HUDEP-2 (cell line): ENCODE data around the gene PTPRCAP.
A peak's percentile ranks its signal among the peaks of the same experiment; 100 is the strongest.
"Not testable (repeated sequence)": the region's sequence is repeated elsewhere in the genome, so short reads cannot be mapped to it uniquely, and the experiment has no call there.

Experiments
- DNase-seq, 76 experiments: peaks; one replicate each; lab custom pipeline; 2025; ENCODE audit not compliant: unreplicated experiment in 76 of 76; lab: John Stamatoyannopoulos, UW

PTPRCAP gene

GRCh38 chr11:67412495-67413179 lies 24.8 kb downstream of the PTPRCAP start:
- no peak for DNase-seq

GRCh38 chr11:67411785-67412152 lies 25.7 kb downstream of the PTPRCAP start:
- peak in 6 of 76 experiments; percentile 10 to 23 (median 18) for DNase-seq

- DNase-seq, result no peak
Measured at GRCh38 chr11:67410984-67411784, 26.3 kb downstream of the PTPRCAP start.

- no peak for DNase-seq
Measured at GRCh38 chr11:67410369-67410831, 27.1 kb downstream of the PTPRCAP start.

GRCh38 chr11:67409781-67410368 lies 27.6 kb downstream of the PTPRCAP start:
- DNase-seq, result no peak

GRCh38 chr11:67409261-67409666 lies 28.2 kb downstream of the PTPRCAP start:
- DNase-seq, result no peak

- peak in 31 of 76 experiments; percentile 10 to 66 (median 31) for DNase-seq
Measured at GRCh38 chr11:67408437-67409200, 28.9 kb downstream of the PTPRCAP start.

GRCh38 chr11:67407688-67408163 lies 29.8 kb downstream of the PTPRCAP start:
- no peak for DNase-seq

- no peak for DNase-seq
Measured at GRCh38 chr11:67406969-67407687, 30.4 kb downstream of the PTPRCAP start.

- no peak for DNase-seq
Measured at GRCh38 chr11:67406420-67406968, 31.0 kb downstream of the PTPRCAP start.

- no peak for DNase-seq
Measured at GRCh38 chr11:67405688-67406339, 31.7 kb downstream of the PTPRCAP start.

GRCh38 chr11:67405196-67405567 lies 32.3 kb downstream of the PTPRCAP start:
- no peak for DNase-seq

GRCh38 chr11:67404515-67405195 lies 32.8 kb downstream of the PTPRCAP start:
- DNase-seq, result peak in 6 of 76 experiments; percentile 13 to 34 (median 24)

GRCh38 chr11:67403085-67403484 lies 34.4 kb downstream of the PTPRCAP start:
- DNase-seq, result not testable (repeated sequence)

- DNase-seq, result not testable (repeated sequence)
Measured at GRCh38 chr11:67402192-67402839, 35.2 kb downstream of the PTPRCAP start.

GRCh38 chr11:67401495-67402191 lies 35.8 kb downstream of the PTPRCAP start, which contains the start of gene PPP1CA:
TSS of gene PPP1CA (minus strand) at chr11:67401858. CDS start at chr11:67401782, 76 bp downstream.
- DNase-seq, result peak in 72 of 76 experiments; percentile 38 to 92 (median 80)

GRCh38 chr11:67400942-67401494 lies 36.5 kb downstream of the PTPRCAP start:
- no peak for DNase-seq
